ENCODE data around the gene CDK2AP2.

GRCh38 chr11:67497656-67498291, 10.2 kb downstream of the CDK2AP2 start:
- TF ChIP-seq MAX (IDR thresholded peaks at IDR 0.05; ENCODE audit: insufficient read depth, insufficient read length) (no peak), CTCF (IDR thresholded peaks at IDR 0.05; ENCODE audit: extremely low read depth in 1 of 2, insufficient read depth in 1 of 2, low read depth in 1 of 2, low read length in 2 of 2) (no peak), POLR2AphosphoS5 (IDR thresholded peaks at IDR 0.05; ENCODE audit: insufficient read depth, low read depth, low read length) (no peak), POLR2A (IDR thresholded peaks at IDR 0.05; ENCODE audit: low read depth, low read length) (no peak), EZH2 (IDR thresholded peaks at IDR 0.05; ENCODE audit: borderline replicate concordance, low read depth, low read length, severe bottlenecking) (no peak)

Data from endothelial cell of umbilical vein (primary cell).